AG04450 (cell line): Measurements from ENCODE around the gene GLRA3. TPM values are rescaled to one million over a fixed set of nuclear protein-coding genes. Genes with fewer than 3 reads are reported as not detected.
"Not testable (repeated sequence)": the region's sequence is repeated elsewhere in the genome, so short reads cannot be mapped to it uniquely, and the experiment has no call there.

ENCODE experiments used
- CTCF ChIA-PET: fragments of 300-600, 350-600 bp; formaldehyde crosslinking; extraction: SDS; loops from one replicate; lab custom pipeline; 2022; ENCODE audit warnings: antibody characterized with exemption, inconsistent platforms; lab: Charles Lee
- POLR2A ChIA-PET: fragments of 350-600 bp; formaldehyde crosslinking; extraction: SDS; loops from one replicate; lab custom pipeline; 2021; ENCODE audit warnings: antibody characterized with exemption, inconsistent platforms; lab: Yijun Ruan, JAX
- DNase-seq: peaks from one replicate; pipeline ENCODE4 v3.0.0-alpha.2; 2011; ENCODE audit warnings: low read depth, low spot score
- H3K27ac ChIP-seq: one replicate; pipeline ENCODE4 v1.5.1; 2012; ENCODE audit warnings: low read depth, low read length, control low read depth
- H3K27me3 ChIP-seq: one replicate; pipeline ENCODE4 v1.6.0; 2012; ENCODE audit warnings: low read length; ENCODE audit not compliant: control insufficient read depth, insufficient read depth
- H3K4me3 ChIP-seq: 2 replicates; pipeline ENCODE4 v1.5.1; 2011; ENCODE audit warnings: mild to moderate bottlenecking, low read depth, low read length, control low read depth
- H3K9me3 ChIP-seq: 2 replicates; pipeline ENCODE4 v1.5.1; 2012; ENCODE audit warnings: low read length; ENCODE audit not compliant: control insufficient read depth, insufficient read depth
- CTCF ChIP-seq: IDR thresholded peaks from 2 replicates; pipeline ENCODE4 v1.5.1; 2011; ENCODE audit warnings: low read depth, low read length, control low read depth, inconsistent platforms
- polyA plus RNA-seq: library from polyadenylated mRNA; depleted of rRNA; stranded (reverse); fragments of >200 nt; gene quantifications from 2 replicates; pipeline ENCODE4 v1.2.3, GENCODE V29; 2011

The GLRA3 gene
- polyA plus RNA-seq, 1 experiment, result not detected

- no peak for TF ChIP-seq CTCF
- H3K27ac ChIP-seq, result no peak overlapping the region
- no peaks in the 10 kb centered on the region for H3K27me3 ChIP-seq
- no peak for DNase-seq
- no peaks in the 10 kb centered on the region for H3K9me3 ChIP-seq
- CTCF ChIA-PET, result interaction anchor here (0.6 to 2.4 kb wide), 5 partner anchors 12 to 273 kb away, joined by 3 to 23 read pairs (median 4); partner anchors contain the start of gene GLRA3
- no peak overlapping the region for H3K4me3 ChIP-seq
- POLR2A ChIA-PET, result no interaction called here
Observed at GRCh38 chr4:174633399-174633798, 195.6 kb downstream of the GLRA3 start.

- H3K4me3 ChIP-seq, result no peak overlapping the region
- H3K27me3 ChIP-seq, result no peaks in the 10 kb centered on the region
- no peak overlapping the region for H3K27ac ChIP-seq
- no peaks in the 10 kb centered on the region for H3K9me3 ChIP-seq
- DNase-seq, result peak; percentile 2
- peak; percentile 72 for TF ChIP-seq CTCF
- ChIA-PET POLR2A (no interaction called here), CTCF (interaction anchor here (0.5 to 2.4 kb wide), 15 partner anchors 10 to 1638 kb away, joined by 3 to 23 read pairs (median 4); no protein-coding TSS in a partner anchor)
Observed at GRCh38 chr4:174631901-174632758, 196.9 kb downstream of the GLRA3 start.

GRCh38 chr4:174629907-174630450 is 199.1 kb downstream of the GLRA3 start:
- H3K27me3 ChIP-seq, CTCF ChIA-PET, POLR2A ChIA-PET, H3K27ac ChIP-seq, DNase-seq, H3K4me3 ChIP-seq, H3K9me3 ChIP-seq: not testable (repeated sequence)

GRCh38 chr4:174629265-174629664 is 199.8 kb downstream of the GLRA3 start:
- Histone ChIP-seq H3K27me3 (no peaks in the 10 kb centered on the region), H3K4me3 (no peak overlapping the region), H3K9me3 (no peaks in the 10 kb centered on the region), H3K27ac (no peak overlapping the region)
- POLR2A ChIA-PET, result no interaction called here
- no peak for TF ChIP-seq CTCF
- no peak for DNase-seq
- CTCF ChIA-PET, result no interaction called here

GRCh38 chr4:174628191-174628590 is 200.9 kb downstream of the GLRA3 start:
- Histone ChIP-seq H3K4me3 (no peak overlapping the region), H3K9me3 (no peaks in the 10 kb centered on the region), H3K27ac (no peak overlapping the region), H3K27me3 (no peaks in the 10 kb centered on the region)
- POLR2A ChIA-PET, result no interaction called here
- no peak for TF ChIP-seq CTCF
- CTCF ChIA-PET, result no interaction called here
- no peak for DNase-seq
